SK-N-SH (cell line): ENCODE data around the gene SEC14L1.

ENCODE experiments used
- CHD2 ChIP-seq: fragments of 150-350 bp; IDR thresholded peaks from 2 replicates; pipeline ENCODE4 v1.6.1; 2018; ENCODE audit warnings: low read length; ENCODE audit not compliant: partially characterized antibody
- ELF1 ChIP-seq: IDR thresholded peaks from 2 replicates; pipeline ENCODE4 v1.4.0; 2012
- EP300 ChIP-seq, 2 experiments: IDR thresholded peaks; 2 replicates each; pipeline versions ENCODE4 v1.4.0 to v1.6.1; 2012; ENCODE audit warnings: borderline replicate concordance in 1 of 2, low read depth in 1 of 2, low read length in 1 of 2
- EZH2phosphoT487 ChIP-seq: fragments of 200-600 bp; sonication (generic); IDR thresholded peaks from 2 replicates; pipeline ENCODE4 v1.6.1; 2017; ENCODE audit warnings: low read depth, mixed run types, mild to moderate bottlenecking, antibody characterized with exemption, moderate library complexity, borderline replicate concordance
- NRF1 ChIP-seq: IDR thresholded peaks from 2 replicates; pipeline ENCODE4 v1.6.1; 2012; ENCODE audit warnings: low read depth, mild to moderate bottlenecking, low read length
- PBX3 ChIP-seq: IDR thresholded peaks from 2 replicates; pipeline ENCODE4; 2012
- POLR2AphosphoS5 ChIP-seq: IDR thresholded peaks from 2 replicates; pipeline ENCODE4 v1.6.1; 2012; ENCODE audit warnings: low read depth, low read length
- RAD21 ChIP-seq: IDR thresholded peaks from 2 replicates; pipeline ENCODE4 v1.6.1; 2012; ENCODE audit warnings: mild to moderate bottlenecking, low read length
- RFX5 ChIP-seq: IDR thresholded peaks from 2 replicates; pipeline ENCODE4 v1.6.1; 2012; ENCODE audit warnings: mild to moderate bottlenecking, improper control_type of control experiment, low read length
- RXRA ChIP-seq: IDR thresholded peaks from 2 replicates; pipeline ENCODE4 v1.4.0; 2012; ENCODE audit warnings: low read depth, mild to moderate bottlenecking, borderline replicate concordance
- YY1 ChIP-seq: IDR thresholded peaks from 2 replicates; pipeline ENCODE4 v1.4.0; 2012; ENCODE audit warnings: low read depth, mild to moderate bottlenecking
- TF ChIP-seq, protein P1 (sequence below): fragments of 200-600 bp; sonication (generic); IDR thresholded peaks from 2 replicates; pipeline ENCODE4 v1.6.1; 2017; ENCODE audit warnings: antibody characterized with exemption, mild to moderate bottlenecking, moderate library complexity
- TF ChIP-seq, protein P2 (sequence below): fragments of 150-350 bp; IDR thresholded peaks from 2 replicates; pipeline ENCODE4 v1.6.1; 2017; ENCODE audit warnings: antibody characterized with exemption, low read length, low read depth, borderline replicate concordance

- no peak for TF ChIP-seq RXRA
- no peak for TF ChIP-seq NRF1
- TF ChIP-seq EZH2phosphoT487, result no peak
- TF ChIP-seq RAD21, result no peak
- no peak for TF ChIP-seq PBX3
- TF ChIP-seq, protein P1, sequence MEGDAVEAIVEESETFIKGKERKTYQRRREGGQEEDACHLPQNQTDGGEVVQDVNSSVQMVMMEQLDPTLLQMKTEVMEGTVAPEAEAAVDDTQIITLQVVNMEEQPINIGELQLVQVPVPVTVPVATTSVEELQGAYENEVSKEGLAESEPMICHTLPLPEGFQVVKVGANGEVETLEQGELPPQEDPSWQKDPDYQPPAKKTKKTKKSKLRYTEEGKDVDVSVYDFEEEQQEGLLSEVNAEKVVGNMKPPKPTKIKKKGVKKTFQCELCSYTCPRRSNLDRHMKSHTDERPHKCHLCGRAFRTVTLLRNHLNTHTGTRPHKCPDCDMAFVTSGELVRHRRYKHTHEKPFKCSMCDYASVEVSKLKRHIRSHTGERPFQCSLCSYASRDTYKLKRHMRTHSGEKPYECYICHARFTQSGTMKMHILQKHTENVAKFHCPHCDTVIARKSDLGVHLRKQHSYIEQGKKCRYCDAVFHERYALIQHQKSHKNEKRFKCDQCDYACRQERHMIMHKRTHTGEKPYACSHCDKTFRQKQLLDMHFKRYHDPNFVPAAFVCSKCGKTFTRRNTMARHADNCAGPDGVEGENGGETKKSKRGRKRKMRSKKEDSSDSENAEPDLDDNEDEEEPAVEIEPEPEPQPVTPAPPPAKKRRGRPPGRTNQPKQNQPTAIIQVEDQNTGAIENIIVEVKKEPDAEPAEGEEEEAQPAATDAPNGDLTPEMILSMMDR, result no peak
- no peak for TF ChIP-seq RFX5
- TF ChIP-seq CHD2, result no peak
- no peak for TF ChIP-seq POLR2AphosphoS5
- no peak for TF ChIP-seq YY1
- no peak for TF ChIP-seq EP300 (IDR thresholded peaks at IDR 0.05; ENCODE audit: borderline replicate concordance in 1 of 2, low read depth in 1 of 2, low read length in 1 of 2)
- no peak for TF ChIP-seq ELF1
- TF ChIP-seq, protein P2, sequence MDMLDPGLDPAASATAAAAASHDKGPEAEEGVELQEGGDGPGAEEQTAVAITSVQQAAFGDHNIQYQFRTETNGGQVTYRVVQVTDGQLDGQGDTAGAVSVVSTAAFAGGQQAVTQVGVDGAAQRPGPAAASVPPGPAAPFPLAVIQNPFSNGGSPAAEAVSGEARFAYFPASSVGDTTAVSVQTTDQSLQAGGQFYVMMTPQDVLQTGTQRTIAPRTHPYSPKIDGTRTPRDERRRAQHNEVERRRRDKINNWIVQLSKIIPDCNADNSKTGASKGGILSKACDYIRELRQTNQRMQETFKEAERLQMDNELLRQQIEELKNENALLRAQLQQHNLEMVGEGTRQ, result no peak
Measured at GRCh38 chr17:77167472-77168306, 26.9 kb downstream of the SEC14L1 start.
